GM23338 (cell line): Measurements from ENCODE around the gene SLC2A13. TPM values are rescaled to one million over a fixed set of nuclear protein-coding genes. Genes with fewer than 3 reads are reported as not detected.

Source experiments
- ATAC-seq: fragments of 200-7000 bp; cut with Tn5 transposase; 3 replicates; pipeline ENCODE4 v1.9.1; 2020
- DNase-seq: peaks from one replicate; pipeline ENCODE4 v3.0.0-alpha.2; 2015; ENCODE audit warnings: low spot score
- H2AFZ ChIP-seq: fragments of 200-600 bp; sonication (generic); 2 replicates; pipeline ENCODE4 v1.8.0; 2016; ENCODE audit warnings: antibody characterized with exemption, mild to moderate bottlenecking, moderate library complexity
- H3F3A ChIP-seq: fragments of 200-600 bp; sonication (generic); replicated peaks from 2 replicates; pipeline ENCODE4 v1.8.0; 2017; ENCODE audit warnings: antibody characterized with exemption, mixed run types, low read depth
- H3K27ac ChIP-seq: fragments of 200-600 bp; sonication (generic); 2 replicates; pipeline ENCODE4 v1.6.1; 2016; ENCODE audit warnings: low read depth
- H3K27me3 ChIP-seq: fragments of 200-600 bp; sonication (generic); 2 replicates; pipeline ENCODE4 v1.8.0; 2016; ENCODE audit warnings: mild to moderate bottlenecking, mixed run types, moderate library complexity; ENCODE audit not compliant: insufficient read depth
- H3K36me3 ChIP-seq: fragments of 200-600 bp; sonication (generic); 2 replicates; pipeline ENCODE4 v1.8.0; 2016; ENCODE audit warnings: mild to moderate bottlenecking; ENCODE audit not compliant: insufficient read depth
- H3K4me1 ChIP-seq: fragments of 200-600 bp; sonication (generic); 2 replicates; pipeline ENCODE4 v1.8.0; 2016; ENCODE audit warnings: mild to moderate bottlenecking, moderate library complexity; ENCODE audit not compliant: insufficient read depth
- H3K4me2 ChIP-seq: fragments of 200-600 bp; sonication (generic); 2 replicates; pipeline ENCODE4 v1.7.1; 2017; ENCODE audit warnings: mixed run types
- H3K4me3 ChIP-seq: fragments of 200-600 bp; sonication (generic); 2 replicates; pipeline ENCODE4 v1.6.1; 2016; ENCODE audit warnings: mixed run types
- H3K79me2 ChIP-seq: fragments of 200-600 bp; sonication (generic); replicated peaks from 2 replicates; pipeline ENCODE4 v1.8.0; 2017; ENCODE audit warnings: mild to moderate bottlenecking; ENCODE audit not compliant: insufficient read depth
- H3K9me2 ChIP-seq: fragments of 200-600 bp; sonication (generic); 2 replicates; pipeline ENCODE4 v1.8.0; 2017; ENCODE audit not compliant: insufficient read depth
- H4K20me1 ChIP-seq: fragments of 200-600 bp; sonication (generic); replicated peaks from 2 replicates; pipeline ENCODE4 v1.8.0; 2017; ENCODE audit warnings: mild to moderate bottlenecking; ENCODE audit not compliant: insufficient read depth
- H3K27ac Mint-ChIP-seq: 2 replicates; pipeline ENCODE4 v1.8.0; 2020; ENCODE audit warnings: inconsistent platforms, mild to moderate bottlenecking, moderate library complexity, mixed read lengths
- H3K27me3 Mint-ChIP-seq: 3 replicates; pipeline ENCODE4 v1.8.0; 2022; ENCODE audit warnings: low read depth, mild to moderate bottlenecking, moderate library complexity, mixed read lengths, inconsistent platforms; ENCODE audit not compliant: insufficient read depth, poor library complexity
- H3K36me3 Mint-ChIP-seq: 3 replicates; pipeline ENCODE4 v1.8.0; 2021; ENCODE audit warnings: low read depth, mild to moderate bottlenecking, inconsistent platforms, moderate library complexity, mixed read lengths
- H3K4me1 Mint-ChIP-seq: 3 replicates; pipeline ENCODE4 v1.8.0; 2020; ENCODE audit warnings: mild to moderate bottlenecking, inconsistent platforms, mixed read lengths
- H3K4me3 Mint-ChIP-seq: 3 replicates; pipeline ENCODE4 v1.8.0; 2021; ENCODE audit warnings: moderate library complexity, mild to moderate bottlenecking, inconsistent platforms, mixed read lengths
- H3K9me3 Mint-ChIP-seq: 3 replicates; pipeline ENCODE4 v1.8.0; 2020; ENCODE audit warnings: moderate library complexity, mild to moderate bottlenecking, inconsistent platforms, mixed read lengths
- CREB1 ChIP-seq: fragments of 250-450 bp; sonication (Bioruptor Pico); IDR thresholded peaks from 2 replicates; pipeline ENCODE4 v1.5.0; 2020; ENCODE audit warnings: low read depth, mild to moderate bottlenecking, moderate library complexity
- CTCF ChIP-seq, 2 experiments: fragments of 200-600 bp in 1 of 2; sonication (generic) in 1 of 2; conservative IDR thresholded peaks; 2 replicates each; pipeline versions ENCODE4 v1.5.1 to v1.6.1; 2016 to 2017; ENCODE audit warnings: antibody characterized with exemption in 2 of 2, low read depth in 2 of 2, mild to moderate bottlenecking in 2 of 2, moderate library complexity in 1 of 2
- EZH2 ChIP-seq: fragments of 200-600 bp; sonication (generic); IDR thresholded peaks from one replicate; pipeline ENCODE4 v1.8.0; 2017; ENCODE audit warnings: antibody characterized with exemption, mild to moderate bottlenecking, low read depth; ENCODE audit not compliant: unreplicated experiment
- EZH2phosphoT487 ChIP-seq: fragments of 200-600 bp; sonication (generic); IDR thresholded peaks from one replicate; pipeline ENCODE4 v1.8.1; 2018; ENCODE audit warnings: antibody characterized with exemption; ENCODE audit not compliant: unreplicated experiment
- POLR2AphosphoS5 ChIP-seq: IDR thresholded peaks from 2 replicates; pipeline ENCODE4 v1.6.1; 2016; ENCODE audit warnings: antibody characterized with exemption, low read depth
- STAT1 ChIP-seq: IDR thresholded peaks from one replicate; pipeline ENCODE4 v1.6.1; 2016; ENCODE audit warnings: antibody characterized with exemption; ENCODE audit not compliant: unreplicated experiment
- ZNF114 ChIP-seq: fragments of 250-450 bp; sonication (Bioruptor Pico); IDR thresholded peaks from 2 replicates; pipeline ENCODE4 v1.5.0; 2020; ENCODE audit warnings: mild to moderate bottlenecking, moderate library complexity
- ZNF331 ChIP-seq: fragments of 250-450 bp; sonication (Bioruptor Pico); IDR thresholded peaks from 2 replicates; pipeline ENCODE4 v1.5.0; 2020; ENCODE audit warnings: low read depth, mild to moderate bottlenecking, moderate library complexity
- ZNF462 ChIP-seq: fragments of 250-450 bp; sonication (Bioruptor Pico); IDR thresholded peaks from 2 replicates; pipeline ENCODE4 v1.5.0; 2020; ENCODE audit warnings: mild to moderate bottlenecking, moderate library complexity
- polyA plus RNA-seq: library from polyadenylated mRNA; unstranded; fragments of >200 nt; fragmentation: Nextera tagmentation; extraction: Ambion mirVana; gene quantifications from 2 replicates; pipeline ENCODE4 v1.2.1, GENCODE V29; 2016
- total RNA-seq: library from RNA; depleted of rRNA; stranded (reverse); fragments of >200 nt; shearing (Covaris generic); gene quantifications from 2 replicates; pipeline ENCODE4 v1.2.3, GENCODE V29; 2014
- TF ChIP-seq, protein P1 (sequence below): IDR thresholded peaks from 2 replicates; pipeline ENCODE4 v1.6.1; 2016; ENCODE audit warnings: antibody characterized with exemption
- TF ChIP-seq, protein P2 (sequence below): IDR thresholded peaks from one replicate; pipeline ENCODE4 v1.6.1; 2018; ENCODE audit warnings: antibody characterized with exemption; ENCODE audit not compliant: unreplicated experiment

Gene SLC2A13
- total and polyA plus RNA-seq, 2 experiments from 2014 or later, result 6.8 to 22.7 TPM

GRCh38 chr12:39887856-39888255, 218.0 kb downstream of the SLC2A13 start (continued):
- no peak for TF ChIP-seq ZNF462 (CRISPR knock-in tag)
- no peak for TF ChIP-seq CTCF (conservative IDR thresholded peaks at IDR 0.05; ENCODE audit: low read depth in 2 of 2)

GRCh38 chr12:39886106-39886505, 219.8 kb downstream of the SLC2A13 start:
- Mint-ChIP-seq H3K4me1 (peaks cover 20% of the 10 kb centered on the region), H3K27ac (no peak overlapping the region)
- H3K36me3 ChIP-seq, result no peaks in the 10 kb centered on the region
- TF ChIP-seq, protein P1, sequence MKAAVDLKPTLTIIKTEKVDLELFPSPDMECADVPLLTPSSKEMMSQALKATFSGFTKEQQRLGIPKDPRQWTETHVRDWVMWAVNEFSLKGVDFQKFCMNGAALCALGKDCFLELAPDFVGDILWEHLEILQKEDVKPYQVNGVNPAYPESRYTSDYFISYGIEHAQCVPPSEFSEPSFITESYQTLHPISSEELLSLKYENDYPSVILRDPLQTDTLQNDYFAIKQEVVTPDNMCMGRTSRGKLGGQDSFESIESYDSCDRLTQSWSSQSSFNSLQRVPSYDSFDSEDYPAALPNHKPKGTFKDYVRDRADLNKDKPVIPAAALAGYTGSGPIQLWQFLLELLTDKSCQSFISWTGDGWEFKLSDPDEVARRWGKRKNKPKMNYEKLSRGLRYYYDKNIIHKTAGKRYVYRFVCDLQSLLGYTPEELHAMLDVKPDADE, result no peak
- TF ChIP-seq ZNF114 (CRISPR knock-in tag) (no peak), POLR2AphosphoS5 (no peak), CREB1 (CRISPR knock-in tag) (no peak), EZH2phosphoT487 (no peak), ZNF331 (CRISPR knock-in tag) (no peak), STAT1 (no peak), EZH2 (no peak)
- TF ChIP-seq, protein P2, sequence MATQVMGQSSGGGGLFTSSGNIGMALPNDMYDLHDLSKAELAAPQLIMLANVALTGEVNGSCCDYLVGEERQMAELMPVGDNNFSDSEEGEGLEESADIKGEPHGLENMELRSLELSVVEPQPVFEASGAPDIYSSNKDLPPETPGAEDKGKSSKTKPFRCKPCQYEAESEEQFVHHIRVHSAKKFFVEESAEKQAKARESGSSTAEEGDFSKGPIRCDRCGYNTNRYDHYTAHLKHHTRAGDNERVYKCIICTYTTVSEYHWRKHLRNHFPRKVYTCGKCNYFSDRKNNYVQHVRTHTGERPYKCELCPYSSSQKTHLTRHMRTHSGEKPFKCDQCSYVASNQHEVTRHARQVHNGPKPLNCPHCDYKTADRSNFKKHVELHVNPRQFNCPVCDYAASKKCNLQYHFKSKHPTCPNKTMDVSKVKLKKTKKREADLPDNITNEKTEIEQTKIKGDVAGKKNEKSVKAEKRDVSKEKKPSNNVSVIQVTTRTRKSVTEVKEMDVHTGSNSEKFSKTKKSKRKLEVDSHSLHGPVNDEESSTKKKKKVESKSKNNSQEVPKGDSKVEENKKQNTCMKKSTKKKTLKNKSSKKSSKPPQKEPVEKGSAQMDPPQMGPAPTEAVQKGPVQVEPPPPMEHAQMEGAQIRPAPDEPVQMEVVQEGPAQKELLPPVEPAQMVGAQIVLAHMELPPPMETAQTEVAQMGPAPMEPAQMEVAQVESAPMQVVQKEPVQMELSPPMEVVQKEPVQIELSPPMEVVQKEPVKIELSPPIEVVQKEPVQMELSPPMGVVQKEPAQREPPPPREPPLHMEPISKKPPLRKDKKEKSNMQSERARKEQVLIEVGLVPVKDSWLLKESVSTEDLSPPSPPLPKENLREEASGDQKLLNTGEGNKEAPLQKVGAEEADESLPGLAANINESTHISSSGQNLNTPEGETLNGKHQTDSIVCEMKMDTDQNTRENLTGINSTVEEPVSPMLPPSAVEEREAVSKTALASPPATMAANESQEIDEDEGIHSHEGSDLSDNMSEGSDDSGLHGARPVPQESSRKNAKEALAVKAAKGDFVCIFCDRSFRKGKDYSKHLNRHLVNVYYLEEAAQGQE, result no peak

More at GRCh38 chr12:39886106-39886505, 219.8 kb downstream of the SLC2A13 start:
- no peaks in the 10 kb centered on the region for H4K20me1 ChIP-seq
- H3K4me3 ChIP-seq, result no peak overlapping the region
- H3K27me3 ChIP-seq, result no peaks in the 10 kb centered on the region
- ATAC-seq, result no peak
- peaks cover 22% of the 10 kb centered on the region for H3K4me1 ChIP-seq
- DNase-seq, result no peak
- no peaks in the 10 kb centered on the region for H3K79me2 ChIP-seq
- H3K4me2 ChIP-seq, result no peak overlapping the region
- H2AFZ ChIP-seq, result no peak overlapping the region
- H3K27me3 Mint-ChIP-seq, result no peaks in the 10 kb centered on the region
- no peak overlapping the region for H3K4me3 Mint-ChIP-seq
- H3K9me3 Mint-ChIP-seq, result no peaks in the 10 kb centered on the region; the same call in 1 of the 3 replicates
- peaks cover 6% of the 10 kb centered on the region; the same call in 1 of the 2 replicates for H3K9me2 ChIP-seq
- peaks cover 4% of the 10 kb centered on the region; the same call in 2 of the 3 replicates for H3K36me3 Mint-ChIP-seq
- no peak overlapping the region for H3K27ac ChIP-seq
- H3F3A ChIP-seq, result no peaks in the 10 kb centered on the region
